GM21381 (cell line): ENCODE measurements around the gene NKD2.
"Not testable (repeated sequence)": the region's sequence is repeated elsewhere in the genome, so short reads cannot be mapped to it uniquely, and the experiment has no call there.

ENCODE experiments used
- ATAC-seq: cut with Tn5 transposase; IDR thresholded peaks from one replicate; pipeline ENCODE4 v1.9.1; 2021; ENCODE audit warnings: mild to moderate bottlenecking, moderate library complexity; ENCODE audit not compliant: unreplicated experiment

NKD2 gene

GRCh38 chr5:1008451-1009358 lies at the start of gene NKD2:
TSS of gene NKD2 (plus strand) at chr5:1008802. CDS start at chr5:1009058, 256 bp downstream.
- ATAC-seq: no peak

GRCh38 chr5:959581-960531 lies 48.7 kb upstream of the NKD2 start:
- ATAC-seq: no peak

GRCh38 chr5:960551-960950 lies 48.1 kb upstream of the NKD2 start:
- no peak for ATAC-seq

- ATAC-seq: no peak
These were observed 47.4 kb upstream of the NKD2 start for GRCh38 chr5:961002-961710.

- ATAC-seq: no peak
These were observed 46.8 kb upstream of the NKD2 start for GRCh38 chr5:961711-962240.

- ATAC-seq: no peak
These were observed 46.2 kb upstream of the NKD2 start for GRCh38 chr5:962386-962785.

- ATAC-seq: no peak
These were observed 45.8 kb upstream of the NKD2 start for GRCh38 chr5:962801-963200.

GRCh38 chr5:963310-963672 lies 45.3 kb upstream of the NKD2 start:
- ATAC-seq: no peak

- no peak for ATAC-seq
These were observed 44.7 kb upstream of the NKD2 start for GRCh38 chr5:963673-964531.

GRCh38 chr5:964821-965220 lies 43.8 kb upstream of the NKD2 start:
- ATAC-seq: no peak

- no peak for ATAC-seq
These were observed 42.8 kb upstream of the NKD2 start for GRCh38 chr5:965604-966344.

- ATAC-seq: no peak
These were observed 42.3 kb upstream of the NKD2 start for GRCh38 chr5:966345-966710.

GRCh38 chr5:966941-967340 lies 41.7 kb upstream of the NKD2 start:
- ATAC-seq: no peak

- ATAC-seq: no peak
These were observed 39.7 kb upstream of the NKD2 start for GRCh38 chr5:968881-969280.

- no peak for ATAC-seq
These were observed 39.2 kb upstream of the NKD2 start for GRCh38 chr5:969408-969839.

GRCh38 chr5:972575-972974 lies 36.0 kb upstream of the NKD2 start:
- ATAC-seq: not testable (repeated sequence)

- ATAC-seq: no peak
These were observed 31.5 kb upstream of the NKD2 start for GRCh38 chr5:976849-977751.

GRCh38 chr5:978054-978453 lies 30.5 kb upstream of the NKD2 start:
- ATAC-seq: no peak
